Heart left ventricle (tissue), 13 donors: ENCODE results near the gene ANGPTL1.

ENCODE experiments used
- POLR2A ChIP-seq, 2 donors: fragments of 450-650 bp; IDR thresholded peaks; one replicate each; pipeline ENCODE4 v1.6.1; 2017; ENCODE audit warnings: antibody characterized with exemption in 2 of 2, mild to moderate bottlenecking in 2 of 2, moderate library complexity in 2 of 2
- TF ChIP-seq, protein P1 (sequence below), 12 donors: fragments of 200-600 bp; sonication (generic) in 4 of 12; IDR thresholded peaks; one replicate each; pipeline versions ENCODE4 v1.5.0 to v1.8.0; 2018 to 2022; ENCODE audit warnings: antibody characterized with exemption in 12 of 12, mild to moderate bottlenecking in 5 of 12
- donor health status: ischemic (EF 13 %, LVEDD 7.1; RV severe dilation, severe dysfunction).
- donor health status: DM: no; HTN: yes; CAD: no.
- donor health status: DM: no; HTN: no; CAD: no.
- donor health status: ischemic (EF 25% LVEDD 6.9; RV normal size, moderate dysfunction).
- donor health status: ischemic (EF 25% LVEDD 5.7; RV mildly dilated, moderate dysfunction).
- donor health status: ischemic (EF 35%, LVEDD 5.7; RV mildly dilated, moderate dysfunction).
- donor health status: nonischemic (EF 11% LVEDD 7.7; RV severe dilation, severe dysfunction).
- donor health status: DM: yes; HTN: yes; CAD: no.
- donor health status: PGD.
- donor health status: ischemic (EF 29% LVEDD 5.4; RV normal size, mild dysfunction).
- donor health status: nonischemic (EF 23%, LVEDD 6.1; RV moderate dilation, normal function).

DNA sequence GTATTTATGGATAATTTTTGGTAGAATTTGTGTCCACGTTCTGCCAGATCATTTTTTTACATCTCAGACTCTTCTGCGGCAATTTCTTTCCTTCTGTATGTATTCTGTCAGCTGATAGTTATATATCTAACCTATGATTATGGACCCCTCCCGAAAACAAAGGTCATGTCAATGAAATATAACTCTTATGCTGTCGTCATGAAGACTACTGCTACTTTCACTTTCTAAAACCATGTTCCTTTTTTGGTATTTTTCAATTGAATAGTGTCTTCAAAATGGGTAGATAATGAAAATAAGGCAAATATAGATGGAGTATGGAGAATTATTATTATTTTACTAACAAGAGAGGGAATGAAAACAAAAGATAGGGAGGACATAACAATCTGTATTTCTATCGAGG is 3.2 kb downstream of the ANGPTL1 start:
- TF ChIP-seq, protein P1, sequence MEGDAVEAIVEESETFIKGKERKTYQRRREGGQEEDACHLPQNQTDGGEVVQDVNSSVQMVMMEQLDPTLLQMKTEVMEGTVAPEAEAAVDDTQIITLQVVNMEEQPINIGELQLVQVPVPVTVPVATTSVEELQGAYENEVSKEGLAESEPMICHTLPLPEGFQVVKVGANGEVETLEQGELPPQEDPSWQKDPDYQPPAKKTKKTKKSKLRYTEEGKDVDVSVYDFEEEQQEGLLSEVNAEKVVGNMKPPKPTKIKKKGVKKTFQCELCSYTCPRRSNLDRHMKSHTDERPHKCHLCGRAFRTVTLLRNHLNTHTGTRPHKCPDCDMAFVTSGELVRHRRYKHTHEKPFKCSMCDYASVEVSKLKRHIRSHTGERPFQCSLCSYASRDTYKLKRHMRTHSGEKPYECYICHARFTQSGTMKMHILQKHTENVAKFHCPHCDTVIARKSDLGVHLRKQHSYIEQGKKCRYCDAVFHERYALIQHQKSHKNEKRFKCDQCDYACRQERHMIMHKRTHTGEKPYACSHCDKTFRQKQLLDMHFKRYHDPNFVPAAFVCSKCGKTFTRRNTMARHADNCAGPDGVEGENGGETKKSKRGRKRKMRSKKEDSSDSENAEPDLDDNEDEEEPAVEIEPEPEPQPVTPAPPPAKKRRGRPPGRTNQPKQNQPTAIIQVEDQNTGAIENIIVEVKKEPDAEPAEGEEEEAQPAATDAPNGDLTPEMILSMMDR (IDR thresholded peaks at IDR 0.05), result no peak
- no peak for TF ChIP-seq POLR2A (IDR thresholded peaks at IDR 0.05)
